Measurements from ENCODE around the gene SAMD4A.

- TF ChIP-seq, protein P1, sequence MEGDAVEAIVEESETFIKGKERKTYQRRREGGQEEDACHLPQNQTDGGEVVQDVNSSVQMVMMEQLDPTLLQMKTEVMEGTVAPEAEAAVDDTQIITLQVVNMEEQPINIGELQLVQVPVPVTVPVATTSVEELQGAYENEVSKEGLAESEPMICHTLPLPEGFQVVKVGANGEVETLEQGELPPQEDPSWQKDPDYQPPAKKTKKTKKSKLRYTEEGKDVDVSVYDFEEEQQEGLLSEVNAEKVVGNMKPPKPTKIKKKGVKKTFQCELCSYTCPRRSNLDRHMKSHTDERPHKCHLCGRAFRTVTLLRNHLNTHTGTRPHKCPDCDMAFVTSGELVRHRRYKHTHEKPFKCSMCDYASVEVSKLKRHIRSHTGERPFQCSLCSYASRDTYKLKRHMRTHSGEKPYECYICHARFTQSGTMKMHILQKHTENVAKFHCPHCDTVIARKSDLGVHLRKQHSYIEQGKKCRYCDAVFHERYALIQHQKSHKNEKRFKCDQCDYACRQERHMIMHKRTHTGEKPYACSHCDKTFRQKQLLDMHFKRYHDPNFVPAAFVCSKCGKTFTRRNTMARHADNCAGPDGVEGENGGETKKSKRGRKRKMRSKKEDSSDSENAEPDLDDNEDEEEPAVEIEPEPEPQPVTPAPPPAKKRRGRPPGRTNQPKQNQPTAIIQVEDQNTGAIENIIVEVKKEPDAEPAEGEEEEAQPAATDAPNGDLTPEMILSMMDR (IDR thresholded peaks at IDR 0.05; ENCODE audit: insufficient read depth, low read length, poor library complexity, severe bottlenecking): no peak
- TF ChIP-seq EZH2phosphoT487 (conservative IDR thresholded peaks at IDR 0.05; ENCODE audit: low read length): no peak
Measured at GRCh38 chr14:54614296-54614695, 47.4 kb downstream of the SAMD4A start.

Data from SU-DHL-6 (cell line).